GM18861 (cell line): ENCODE results near the gene DUOX2.
"Not testable (repeated sequence)": the region's sequence is repeated elsewhere in the genome, so short reads cannot be mapped to it uniquely, and the experiment has no call there.

Experiments
- ATAC-seq: cut with Tn5 transposase; IDR thresholded peaks from one replicate; pipeline ENCODE4 v1.9.1; 2021; ENCODE audit not compliant: unreplicated experiment

DUOX2 gene

DNA sequence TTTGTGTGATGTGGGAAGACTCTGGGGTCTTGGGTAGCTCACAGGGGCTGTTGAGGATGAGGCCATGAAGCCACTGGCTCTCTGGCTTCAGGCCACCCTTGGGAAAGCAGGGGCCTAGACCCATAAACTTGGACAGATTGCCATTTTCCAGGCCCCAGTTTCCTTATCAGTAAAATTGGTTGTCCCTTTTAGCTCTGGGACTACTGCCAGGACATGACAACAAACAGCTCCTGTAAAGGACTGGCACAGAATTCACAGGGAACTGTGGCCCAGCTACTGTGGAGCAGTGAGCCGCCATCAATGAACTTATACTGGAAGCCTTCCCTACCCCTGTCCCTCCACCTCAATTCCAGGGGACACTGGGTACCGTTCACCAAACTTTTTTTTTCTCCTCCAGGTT lies 36.6 kb downstream of the DUOX2 start:
- not testable (repeated sequence) for ATAC-seq

GRCh38 chr15:45075440-45076320 lies 38.3 kb downstream of the DUOX2 start:
- not testable (repeated sequence) for ATAC-seq

DNA sequence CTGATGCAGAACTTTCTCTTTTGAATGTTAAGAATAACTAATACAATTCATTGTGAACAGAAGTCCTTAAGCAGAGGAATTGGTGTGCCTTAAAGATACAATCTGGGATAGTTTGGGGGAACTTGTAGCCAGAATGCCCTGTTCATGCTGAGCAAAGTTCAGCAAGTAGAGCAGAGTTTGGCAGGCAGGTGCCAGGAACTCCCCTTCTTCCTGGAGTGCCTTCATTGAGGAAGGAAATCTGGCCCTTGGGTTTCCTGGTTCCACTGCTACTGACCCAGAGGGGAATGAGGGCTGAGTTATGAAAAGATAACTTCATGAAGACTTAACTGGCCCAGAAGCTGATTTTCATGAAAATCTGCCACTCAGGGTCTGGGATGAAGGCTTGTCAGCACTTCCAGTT lies 40.4 kb downstream of the DUOX2 start:
- ATAC-seq: not testable (repeated sequence)

DNA sequence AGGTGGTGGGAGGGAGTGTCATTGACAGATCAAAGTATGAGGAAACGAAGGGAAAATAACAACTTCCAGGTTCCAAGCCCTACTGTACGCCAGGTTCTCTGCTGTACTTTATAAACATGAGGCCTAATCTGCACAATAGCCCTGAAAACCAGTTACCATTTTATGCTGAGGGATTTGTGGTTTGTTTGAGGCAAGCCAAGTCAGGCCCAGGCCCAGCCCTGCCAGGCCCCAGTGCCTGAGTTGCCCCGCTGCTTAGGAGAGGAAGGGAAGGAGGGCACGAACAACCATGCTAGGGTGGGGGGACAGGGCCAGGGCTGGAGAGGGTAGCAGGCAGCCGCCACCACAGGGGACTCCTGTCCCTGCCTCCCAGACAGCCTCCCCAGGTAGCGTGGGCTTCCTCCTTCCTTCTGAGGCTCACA lies 44.0 kb downstream of the DUOX2 start:
- ATAC-seq: not testable (repeated sequence)

- no peak for ATAC-seq
Observed at GRCh38 chr15:45064386-45064785, 49.6 kb downstream of the DUOX2 start.

- ATAC-seq: not testable (repeated sequence)
Observed at GRCh38 chr15:45062301-45062700, 51.7 kb downstream of the DUOX2 start.

GRCh38 chr15:45058690-45059675 lies 55.0 kb downstream of the DUOX2 start:
- not testable (repeated sequence) for ATAC-seq

DNA sequence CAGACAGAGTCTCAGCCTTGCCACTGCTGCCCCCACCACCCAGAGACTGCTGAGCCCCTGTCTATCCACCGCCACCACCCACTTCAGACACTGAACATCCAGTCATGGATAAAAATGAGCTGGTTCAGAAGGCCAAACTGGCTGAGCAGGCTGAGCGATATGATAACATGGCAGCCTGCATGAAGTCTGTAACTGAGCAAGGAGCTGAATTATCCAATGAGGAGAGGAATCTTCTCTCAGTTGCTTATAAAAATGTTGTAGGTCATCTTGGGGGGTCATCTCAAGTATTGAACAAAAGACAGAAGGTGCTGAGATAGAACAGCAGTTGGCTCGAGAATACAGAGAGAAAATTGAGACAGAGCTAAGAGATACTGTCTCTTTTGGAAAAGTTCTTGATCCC lies 61.3 kb downstream of the DUOX2 start:
- not testable (repeated sequence) for ATAC-seq

GRCh38 chr15:45050587-45050986 lies 63.4 kb downstream of the DUOX2 start:
- ATAC-seq: no peak

DNA sequence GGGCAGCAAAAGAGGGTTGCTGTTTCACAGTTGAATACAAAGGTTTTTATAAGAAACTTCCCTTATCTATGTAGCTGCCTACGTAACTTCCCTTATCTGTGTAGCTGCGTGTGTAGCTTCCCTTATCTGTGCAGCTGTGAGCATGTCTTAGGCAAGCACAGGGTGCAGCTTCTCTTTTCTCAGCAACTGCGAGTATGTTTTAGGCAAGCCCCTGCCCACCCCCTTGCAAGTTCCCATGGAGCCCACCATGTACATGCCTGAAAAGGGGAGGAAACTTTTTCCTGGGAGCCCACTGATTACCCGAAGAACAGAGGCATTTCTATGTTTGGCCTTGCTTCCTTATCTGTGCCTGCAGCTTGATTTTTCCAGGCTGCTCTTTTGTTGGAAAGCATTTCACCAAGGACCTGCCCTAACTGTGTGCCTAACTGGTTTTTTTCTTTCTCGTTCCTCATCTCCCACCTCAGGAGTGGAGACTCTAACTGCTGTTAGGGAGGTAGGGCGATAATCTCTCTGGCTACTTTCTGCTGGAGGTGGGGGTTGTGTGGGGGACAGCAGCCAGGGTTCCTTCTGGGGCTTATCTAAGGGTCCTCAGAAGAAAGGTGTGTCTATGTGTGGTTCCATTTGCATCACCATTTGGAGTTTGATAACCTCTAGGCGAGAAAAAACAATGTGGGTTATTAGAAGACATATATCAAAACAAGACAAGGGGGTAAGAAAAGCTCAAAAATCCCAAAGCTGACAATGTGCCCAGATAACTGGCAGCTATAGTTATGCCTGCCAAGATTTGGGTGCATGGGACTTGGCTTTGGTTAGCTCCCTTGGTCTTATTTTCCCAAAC lies 65.0 kb downstream of the DUOX2 start:
- ATAC-seq: no peak

GRCh38 chr15:45048449-45048793 lies 65.6 kb downstream of the DUOX2 start:
- ATAC-seq: not testable (repeated sequence)

DNA sequence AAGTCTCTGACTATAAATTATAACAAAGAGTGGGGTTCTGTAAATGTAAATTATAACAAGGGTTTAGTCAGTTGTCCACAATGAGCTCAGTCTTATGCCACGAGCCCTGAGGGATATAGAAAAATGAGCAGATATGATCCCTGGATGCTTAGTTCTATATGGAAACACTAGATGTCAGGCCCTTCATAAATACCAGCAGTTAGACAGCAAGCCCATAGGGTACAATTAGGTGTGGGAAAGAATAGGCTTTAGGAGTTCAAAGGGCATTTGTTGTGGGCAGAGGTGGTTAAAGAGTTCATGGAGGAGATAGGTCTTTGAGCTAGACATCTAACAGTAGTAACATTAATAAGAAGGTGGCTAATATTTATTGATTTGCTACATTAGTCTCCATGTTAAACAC lies 69.7 kb downstream of the DUOX2 start:
- ATAC-seq: not testable (repeated sequence)

DNA sequence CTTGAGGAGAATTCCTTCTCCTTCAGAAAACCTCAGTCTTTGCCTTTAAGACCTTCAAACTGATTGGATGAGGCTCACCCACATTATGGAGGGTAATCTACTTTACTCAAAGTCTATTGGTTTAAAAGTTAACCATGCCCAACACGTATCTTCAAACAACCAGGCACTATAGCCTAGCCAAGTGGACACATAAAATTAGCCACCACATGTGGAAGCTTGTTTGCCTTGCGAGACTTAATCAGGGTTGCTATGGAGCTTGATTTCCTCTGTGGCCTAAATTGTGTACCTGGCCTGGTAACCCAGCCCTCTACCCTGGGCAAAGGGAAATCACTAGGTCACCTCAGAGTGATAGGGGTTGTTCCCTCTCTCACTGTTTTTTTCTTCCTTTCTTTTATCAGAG lies 71.1 kb downstream of the DUOX2 start:
- ATAC-seq: not testable (repeated sequence)
